ENCODE data around the gene CLEC20A.
A peak's percentile ranks its signal among the peaks of the same experiment; 100 is the strongest.
"Not testable (repeated sequence)": the region's sequence is repeated elsewhere in the genome, so short reads cannot be mapped to it uniquely, and the experiment has no call there.

The CLEC20A gene

GRCh38 chr1:178528953-178529335 lies 32.2 kb upstream of the CLEC20A start:
- no peak for DNase-seq

GRCh38 chr1:178528228-178528952 lies 31.6 kb upstream of the CLEC20A start:
- no peak for DNase-seq

GRCh38 chr1:178527117-178527516 lies 30.4 kb upstream of the CLEC20A start:
- DNase-seq = no peak

- DNase-seq = no peak
Measured at GRCh38 chr1:178521241-178521640, 24.5 kb upstream of the CLEC20A start.

GRCh38 chr1:178520803-178521202 lies 24.0 kb upstream of the CLEC20A start:
- no peak for DNase-seq

- DNase-seq = no peak
Measured at GRCh38 chr1:178518894-178519293, 22.1 kb upstream of the CLEC20A start.

- no peak for DNase-seq
Measured at GRCh38 chr1:178516110-178516509, 19.3 kb upstream of the CLEC20A start.

- no peak for DNase-seq
Measured at GRCh38 chr1:178513278-178513983, 16.7 kb upstream of the CLEC20A start.

- DNase-seq = no peak
Measured at GRCh38 chr1:178512566-178513277, 16.0 kb upstream of the CLEC20A start, which contains the start of gene TEX35. TSS of gene TEX35 (plus strand) at chr1:178513109. CDS start at chr1:178513189, 80 bp downstream.

- DNase-seq = no peak
Measured at GRCh38 chr1:178510155-178510554, 13.4 kb upstream of the CLEC20A start.

- no peak for DNase-seq
Measured at GRCh38 chr1:178509414-178510007, 12.7 kb upstream of the CLEC20A start.

GRCh38 chr1:178506669-178507068 lies 9.9 kb upstream of the CLEC20A start:
- no peak for DNase-seq

- DNase-seq = no peak
Measured at GRCh38 chr1:178506177-178506576, 9.4 kb upstream of the CLEC20A start.

- DNase-seq = no peak
Measured at GRCh38 chr1:178504286-178504685, 7.5 kb upstream of the CLEC20A start.

GRCh38 chr1:178503849-178504248 lies 7.1 kb upstream of the CLEC20A start:
- no peak for DNase-seq

GRCh38 chr1:178503316-178503715 lies 6.6 kb upstream of the CLEC20A start:
- DNase-seq = not testable (repeated sequence)

GRCh38 chr1:178502856-178503255 lies 6.1 kb upstream of the CLEC20A start:
- DNase-seq = no peak

GRCh38 chr1:178502330-178502714 lies 5.6 kb upstream of the CLEC20A start:
- no peak for DNase-seq

GRCh38 chr1:178501705-178502329 lies 5.1 kb upstream of the CLEC20A start:
- DNase-seq = peak; percentile 49

- DNase-seq = no peak
Measured at GRCh38 chr1:178500936-178501554, 4.3 kb upstream of the CLEC20A start.

- no peak for DNase-seq
Measured at GRCh38 chr1:178500091-178500770, 3.5 kb upstream of the CLEC20A start.
